Loucy (cell line): ENCODE measurements around the gene G6PD.
"Not testable (repeated sequence)": the region's sequence is repeated elsewhere in the genome, so short reads cannot be mapped to it uniquely, and the experiment has no call there.

Experiments
- EZH2phosphoT487 ChIP-seq: fragments of 200-600 bp; IDR thresholded peaks from 2 replicates; pipeline ENCODE4 v1.6.1; 2018; ENCODE audit warnings: antibody characterized with exemption, mild to moderate bottlenecking, moderate library complexity, borderline replicate concordance
- TF ChIP-seq, protein P1 (sequence below): fragments of 200-600 bp; sonication (generic); conservative IDR thresholded peaks from 2 replicates; pipeline ENCODE4 v1.5.1; 2014; ENCODE audit warnings: mild to moderate bottlenecking, antibody characterized with exemption, low read length

DNA sequence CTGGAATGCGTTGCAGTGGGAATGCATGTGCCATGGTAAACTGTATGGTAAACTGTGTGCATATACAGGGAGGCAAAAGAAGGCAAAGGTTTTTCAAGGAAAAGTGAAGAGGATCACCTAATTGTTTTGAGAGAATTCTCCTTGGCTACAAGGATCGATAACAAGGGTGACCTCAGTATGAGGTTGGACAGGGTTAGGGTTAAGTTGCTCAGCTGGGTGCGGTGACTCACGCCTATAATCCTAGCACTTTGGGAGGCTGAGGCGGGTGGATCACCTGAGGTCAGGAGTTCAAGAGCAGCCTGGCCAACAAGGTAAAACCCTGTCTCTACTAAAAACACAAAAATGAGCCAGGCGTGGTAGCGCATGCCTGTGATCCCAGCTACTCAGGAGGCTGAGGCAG is 45.2 kb downstream of the G6PD start:
- not testable (repeated sequence) for TF ChIP-seq EZH2phosphoT487
- TF ChIP-seq, protein P1, sequence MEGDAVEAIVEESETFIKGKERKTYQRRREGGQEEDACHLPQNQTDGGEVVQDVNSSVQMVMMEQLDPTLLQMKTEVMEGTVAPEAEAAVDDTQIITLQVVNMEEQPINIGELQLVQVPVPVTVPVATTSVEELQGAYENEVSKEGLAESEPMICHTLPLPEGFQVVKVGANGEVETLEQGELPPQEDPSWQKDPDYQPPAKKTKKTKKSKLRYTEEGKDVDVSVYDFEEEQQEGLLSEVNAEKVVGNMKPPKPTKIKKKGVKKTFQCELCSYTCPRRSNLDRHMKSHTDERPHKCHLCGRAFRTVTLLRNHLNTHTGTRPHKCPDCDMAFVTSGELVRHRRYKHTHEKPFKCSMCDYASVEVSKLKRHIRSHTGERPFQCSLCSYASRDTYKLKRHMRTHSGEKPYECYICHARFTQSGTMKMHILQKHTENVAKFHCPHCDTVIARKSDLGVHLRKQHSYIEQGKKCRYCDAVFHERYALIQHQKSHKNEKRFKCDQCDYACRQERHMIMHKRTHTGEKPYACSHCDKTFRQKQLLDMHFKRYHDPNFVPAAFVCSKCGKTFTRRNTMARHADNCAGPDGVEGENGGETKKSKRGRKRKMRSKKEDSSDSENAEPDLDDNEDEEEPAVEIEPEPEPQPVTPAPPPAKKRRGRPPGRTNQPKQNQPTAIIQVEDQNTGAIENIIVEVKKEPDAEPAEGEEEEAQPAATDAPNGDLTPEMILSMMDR: not testable (repeated sequence)
